HepG2 (cell line): Measurements from ENCODE around the gene POLR1G.

Experiments
- MAFF ChIP-seq: IDR thresholded peaks from 2 replicates; pipeline ENCODE4 v1.6.1; 2011; ENCODE audit warnings: low read depth, low read length, improper control_type of control experiment
- ZBTB34 ChIP-seq: sonication (generic); formaldehyde crosslinking; IDR thresholded peaks from 2 replicates; pipeline ENCODE4 v1.8.0; 2022; ENCODE audit warnings: mild to moderate bottlenecking, missing genetic modification reagents

GRCh38 chr19:45446944-45447343 is 40.5 kb downstream of the POLR1G start:
- no peak for TF ChIP-seq ZBTB34 (CRISPR knock-in tag)
- no peak for TF ChIP-seq MAFF
